ENCODE measurements around the gene TSPEAR. TPM values are rescaled to one million over a fixed set of nuclear protein-coding genes. Genes with fewer than 3 reads are reported as not detected.

Gene TSPEAR
- total RNA-seq, 4 donors from 2014 or later: not detected

DNA sequence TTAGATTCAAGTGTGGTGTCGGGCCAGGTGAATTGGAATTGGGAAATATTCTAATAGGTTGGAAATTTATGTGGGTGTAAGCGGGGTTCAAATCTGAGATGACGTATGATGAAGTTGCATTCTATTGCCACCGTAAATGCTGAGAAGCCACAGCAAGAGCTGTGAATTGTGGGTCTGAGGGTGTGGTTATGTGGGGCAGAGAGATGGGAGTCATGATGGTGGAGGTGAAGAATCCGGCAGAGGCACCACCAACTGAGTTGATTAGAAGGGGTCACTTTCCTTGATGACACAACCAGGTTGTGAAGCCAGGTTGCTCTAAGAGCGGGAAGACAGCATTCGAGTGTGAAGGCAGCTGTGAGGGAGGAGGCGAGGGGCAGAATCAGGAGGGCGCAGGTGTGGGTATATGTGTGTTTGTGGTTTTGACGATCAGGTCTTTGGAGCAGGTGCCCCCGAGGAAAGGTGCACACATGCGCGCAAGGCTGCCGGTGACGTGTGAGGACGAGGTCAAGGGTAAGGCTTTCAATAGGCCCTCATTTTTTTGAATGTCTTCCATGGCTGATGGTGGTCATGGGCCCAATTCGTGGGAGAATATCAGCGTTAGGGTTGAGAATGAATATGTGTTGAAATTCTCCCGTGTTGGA is 237.3 kb downstream of the TSPEAR start:
- no peak overlapping the region for H3K27ac ChIP-seq
- intact Hi-C loops (cut with DNase I; ENCODE audit: low total_unique reads): no loop called here
- no peak overlapping the region for H3K4me3 ChIP-seq
- in situ Hi-C loops (cut with MboI; ENCODE audit: low pct_ligation_motif_present in 1 of 4, low pct_unique_long_range_greater_than_20kb in 1 of 4, low sequenced_read_pairs in 3 of 4): loop anchor here in 1 of 4 donors (25.0 kb wide), 1 partner anchor 212 kb away; the partner anchor contains the start of gene DNMT3L
- no peak for DNase-seq
- H3K36me3 ChIP-seq: no peaks in the 10 kb centered on the region
- no peaks in the 10 kb centered on the region for H3K27me3 ChIP-seq
- no peaks in the 10 kb centered on the region for H3K9me3 ChIP-seq
- 90 to 98% methylated on average over 8 to 18 of the region's 19 CpGs for WGBS, 2 donors (ENCODE audit: low coverage in 1 of 2)
- no peaks in the 10 kb centered on the region for H3K4me1 ChIP-seq
- no peak for TF ChIP-seq POLR2AphosphoS5 (IDR thresholded peaks at IDR 0.05)
- TF ChIP-seq POLR2A (IDR thresholded peaks at IDR 0.05): no peak
- TF ChIP-seq EP300 (IDR thresholded peaks at IDR 0.05; ENCODE audit: low read depth): no peak
- TF ChIP-seq, protein P1, sequence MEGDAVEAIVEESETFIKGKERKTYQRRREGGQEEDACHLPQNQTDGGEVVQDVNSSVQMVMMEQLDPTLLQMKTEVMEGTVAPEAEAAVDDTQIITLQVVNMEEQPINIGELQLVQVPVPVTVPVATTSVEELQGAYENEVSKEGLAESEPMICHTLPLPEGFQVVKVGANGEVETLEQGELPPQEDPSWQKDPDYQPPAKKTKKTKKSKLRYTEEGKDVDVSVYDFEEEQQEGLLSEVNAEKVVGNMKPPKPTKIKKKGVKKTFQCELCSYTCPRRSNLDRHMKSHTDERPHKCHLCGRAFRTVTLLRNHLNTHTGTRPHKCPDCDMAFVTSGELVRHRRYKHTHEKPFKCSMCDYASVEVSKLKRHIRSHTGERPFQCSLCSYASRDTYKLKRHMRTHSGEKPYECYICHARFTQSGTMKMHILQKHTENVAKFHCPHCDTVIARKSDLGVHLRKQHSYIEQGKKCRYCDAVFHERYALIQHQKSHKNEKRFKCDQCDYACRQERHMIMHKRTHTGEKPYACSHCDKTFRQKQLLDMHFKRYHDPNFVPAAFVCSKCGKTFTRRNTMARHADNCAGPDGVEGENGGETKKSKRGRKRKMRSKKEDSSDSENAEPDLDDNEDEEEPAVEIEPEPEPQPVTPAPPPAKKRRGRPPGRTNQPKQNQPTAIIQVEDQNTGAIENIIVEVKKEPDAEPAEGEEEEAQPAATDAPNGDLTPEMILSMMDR (IDR thresholded peaks at IDR 0.05): no peak

DNA sequence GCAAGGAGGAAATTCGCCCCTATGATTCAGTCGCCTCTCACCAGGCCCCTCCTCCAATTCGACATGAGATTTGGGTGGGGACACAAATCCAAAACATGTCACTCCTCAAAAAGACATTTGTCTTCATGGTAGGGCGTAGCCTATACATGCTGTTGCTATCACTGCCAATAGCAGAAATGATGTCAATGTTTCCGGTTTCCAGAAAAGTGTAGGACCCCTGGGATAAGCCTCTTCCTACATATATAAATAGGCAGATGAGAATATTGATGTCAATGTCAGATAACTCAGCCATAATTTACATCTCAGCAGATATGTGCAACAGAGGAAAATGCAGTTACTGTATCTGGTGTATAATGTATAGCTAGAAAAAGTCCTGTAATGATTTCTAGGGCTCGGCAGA is 239.4 kb downstream of the TSPEAR start:
- intact Hi-C loops (cut with DNase I; ENCODE audit: low total_unique reads): no loop called here
- no peaks in the 10 kb centered on the region for H3K27me3 ChIP-seq
- H3K9me3 ChIP-seq: no peaks in the 10 kb centered on the region
- no peak overlapping the region for H3K4me3 ChIP-seq
- no peaks in the 10 kb centered on the region for H3K4me1 ChIP-seq
- in situ Hi-C loops (cut with MboI; ENCODE audit: low pct_ligation_motif_present in 1 of 4, low pct_unique_long_range_greater_than_20kb in 1 of 4, low sequenced_read_pairs in 3 of 4): loop anchor here in 1 of 4 donors (25.0 kb wide), 1 partner anchor 210 kb away; the partner anchor contains the start of gene DNMT3L
- H3K36me3 ChIP-seq: no peaks in the 10 kb centered on the region
- 88 to 100% methylated on average over 1 to 6 of the region's 6 CpGs for WGBS, 2 donors (ENCODE audit: low coverage in 1 of 2)
- no peak for DNase-seq
- H3K27ac ChIP-seq: no peak overlapping the region
- TF ChIP-seq, protein P1 (IDR thresholded peaks at IDR 0.05): no peak
- TF ChIP-seq POLR2AphosphoS5 (IDR thresholded peaks at IDR 0.05) (no peak), EP300 (IDR thresholded peaks at IDR 0.05; ENCODE audit: low read depth) (no peak), POLR2A (IDR thresholded peaks at IDR 0.05) (no peak)

DNA sequence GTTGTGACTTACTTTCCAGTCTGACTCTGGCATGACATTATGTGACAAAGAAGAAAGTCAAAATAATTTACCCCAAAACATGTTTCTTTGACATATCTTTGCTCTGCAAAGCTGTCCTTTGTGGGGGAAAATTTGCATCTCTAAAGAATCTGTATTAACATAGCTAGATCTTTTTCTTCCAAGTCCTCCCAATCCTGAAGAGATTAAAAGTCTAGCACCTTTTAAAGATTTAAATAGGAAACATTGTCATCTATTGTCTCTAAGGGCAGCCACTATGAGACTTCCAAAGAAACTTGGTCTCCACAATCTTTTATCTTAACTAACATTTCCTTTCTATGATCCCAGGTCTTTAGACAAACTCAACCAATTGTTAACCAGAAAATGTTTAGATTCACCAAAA is 240.0 kb downstream of the TSPEAR start:
- intact Hi-C loops (cut with DNase I; ENCODE audit: low total_unique reads) (no loop called here), in situ Hi-C loops (cut with MboI; ENCODE audit: low pct_ligation_motif_present in 1 of 4, low pct_unique_long_range_greater_than_20kb in 1 of 4, low sequenced_read_pairs in 3 of 4) (loop anchor here in 1 of 4 donors (25.0 kb wide), 1 partner anchor 209 kb away; the partner anchor contains the start of gene DNMT3L)
- no peaks in the 10 kb centered on the region for H3K27me3 ChIP-seq
- H3K36me3 ChIP-seq: no peaks in the 10 kb centered on the region
- no peaks in the 10 kb centered on the region for H3K4me1 ChIP-seq
- no peak for TF ChIP-seq POLR2AphosphoS5 (IDR thresholded peaks at IDR 0.05)
- no peak for TF ChIP-seq EP300 (IDR thresholded peaks at IDR 0.05; ENCODE audit: low read depth)
- TF ChIP-seq, protein P1 (IDR thresholded peaks at IDR 0.05): no peak
- no peak for TF ChIP-seq POLR2A (IDR thresholded peaks at IDR 0.05)
- no peak overlapping the region for H3K4me3 ChIP-seq
- H3K27ac ChIP-seq: no peak overlapping the region
- no peaks in the 10 kb centered on the region for H3K9me3 ChIP-seq
- DNase-seq: no peak

DNA sequence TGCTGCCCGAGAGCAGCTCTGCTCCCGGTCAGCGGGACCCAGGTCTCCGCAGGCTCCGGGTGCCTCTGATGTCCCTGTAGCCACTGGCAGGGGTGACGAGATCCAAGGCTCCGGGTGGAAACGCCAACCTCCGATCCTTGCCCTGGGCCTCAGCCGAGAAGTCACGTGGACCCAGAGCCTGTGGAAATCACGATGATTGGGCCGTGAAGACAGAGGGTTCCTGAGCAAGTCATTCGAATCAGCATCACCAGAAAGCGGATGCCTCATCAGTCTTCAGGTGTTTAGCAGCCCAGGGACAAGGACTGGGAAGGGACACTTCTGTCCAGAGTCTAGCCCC is 243.5 kb downstream of the TSPEAR start:
- intact Hi-C loops (cut with DNase I; ENCODE audit: low total_unique reads): no loop called here
- Histone ChIP-seq H3K36me3 (no peaks in the 10 kb centered on the region), H3K27me3 (no peaks in the 10 kb centered on the region), H3K9me3 (no peaks in the 10 kb centered on the region), H3K27ac (no peak overlapping the region), H3K4me1 (no peaks in the 10 kb centered on the region), H3K4me3 (no peak overlapping the region)
- in situ Hi-C loops (cut with MboI; ENCODE audit: low pct_ligation_motif_present in 1 of 4, low pct_unique_long_range_greater_than_20kb in 1 of 4, low sequenced_read_pairs in 3 of 4): loop anchor here in 1 of 4 donors (25.0 kb wide), 1 partner anchor 206 kb away; the partner anchor contains the start of gene DNMT3L
- TF ChIP-seq POLR2A (IDR thresholded peaks at IDR 0.05) (no peak), EP300 (IDR thresholded peaks at IDR 0.05; ENCODE audit: low read depth) (no peak), POLR2AphosphoS5 (IDR thresholded peaks at IDR 0.05) (no peak)
- TF ChIP-seq, protein P1 (IDR thresholded peaks at IDR 0.05): no peak
- 87% methylated on average over 13 of the region's 15 CpGs; no CpG with 5 or more reads in 1 of the 2 donors for WGBS, 2 donors (ENCODE audit: low coverage in 1 of 2)
- DNase-seq: no peak
